OCI-LY3 (cell line): ENCODE results near the gene ABCB10.

Experiments
- CTCF ChIP-seq: fragments of 200-600, 300-600 bp; sonication (generic); IDR thresholded peaks from 2 replicates; pipeline ENCODE4 v1.5.1; 2014; ENCODE audit warnings: antibody characterized with exemption, low read length, low read depth
- EZH2phosphoT487 ChIP-seq: fragments of 200-600 bp; shearing (Covaris generic); IDR thresholded peaks from 2 replicates; pipeline ENCODE4 v1.6.1; 2018; ENCODE audit warnings: antibody characterized with exemption, mixed run types, low read depth

GRCh38 chr1:229567109-229567868, 8.8 kb upstream of the ABCB10 start:
- TF ChIP-seq CTCF (no peak), EZH2phosphoT487 (no peak)
